Brain microvascular endothelial cell (primary cell): ENCODE results near the gene RIC8B.

Experiments used
- DNase-seq: peaks from one replicate; pipeline ENCODE4 v3.0.0-alpha.2; 2020
- H3K27ac ChIP-seq: fragments of 250-450 bp; sonication (Bioruptor Pico); 2 replicates; pipeline ENCODE4 v1.5.1; 2020; ENCODE audit warnings: mild to moderate bottlenecking, moderate library complexity
- H3K27me3 ChIP-seq: fragments of 250-450 bp; sonication (Bioruptor Pico); replicated peaks from 2 replicates; pipeline ENCODE4 v1.5.1; 2020; ENCODE audit warnings: mild to moderate bottlenecking
- H3K36me3 ChIP-seq: fragments of 250-450 bp; sonication (Bioruptor Pico); replicated peaks from 2 replicates; pipeline ENCODE4 v1.5.1; 2020; ENCODE audit warnings: mild to moderate bottlenecking
- H3K4me3 ChIP-seq: 2 replicates; pipeline ENCODE4 v1.5.1; 2011; ENCODE audit warnings: low read depth, mild to moderate bottlenecking, control low read depth, low read length, moderate library complexity
- in situ Hi-C: cut with HindIII; loops from 2 replicates; pipeline ENCODE4 v1.10.0; 2017; ENCODE audit warnings: low sequenced_read_pairs, low pct_ligation_motif_present
- TF ChIP-seq, protein P1 (sequence below): IDR thresholded peaks from 2 replicates; pipeline ENCODE4 v1.5.1; 2011; ENCODE audit warnings: low read depth, mild to moderate bottlenecking, moderate library complexity, low read length, control low read depth, inconsistent platforms; ENCODE audit errors: missing control alignments

RIC8B gene

DNA sequence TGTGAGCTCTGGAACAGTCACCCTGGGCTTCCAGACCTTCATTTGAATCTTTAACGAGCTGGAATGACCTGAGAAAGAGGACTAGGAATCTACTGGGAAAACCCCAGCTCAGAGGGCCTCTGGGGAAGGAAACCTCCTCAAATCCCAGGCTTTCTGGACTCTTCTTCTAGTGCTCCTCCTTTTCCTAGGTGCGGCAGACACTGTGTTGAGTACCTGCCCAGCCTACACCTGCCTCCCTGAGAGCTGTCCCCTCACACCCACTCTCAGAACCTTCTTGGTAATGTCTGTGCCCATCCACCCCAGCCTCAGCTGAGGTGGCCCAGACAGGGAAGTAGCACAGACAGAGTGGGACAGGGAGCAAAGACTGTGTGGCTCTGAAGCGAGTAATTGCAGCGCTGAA is 133.4 kb downstream of the RIC8B start:
- Histone ChIP-seq H3K36me3 (no peaks in the 10 kb centered on the region), H3K27ac (no peak overlapping the region), H3K4me3 (no peak overlapping the region), H3K27me3 (no peaks in the 10 kb centered on the region)
- in situ Hi-C loops, result loop anchor here (25.0 kb wide), 1 partner anchor 521 kb away; no protein-coding TSS in a partner anchor
- TF ChIP-seq, protein P1, sequence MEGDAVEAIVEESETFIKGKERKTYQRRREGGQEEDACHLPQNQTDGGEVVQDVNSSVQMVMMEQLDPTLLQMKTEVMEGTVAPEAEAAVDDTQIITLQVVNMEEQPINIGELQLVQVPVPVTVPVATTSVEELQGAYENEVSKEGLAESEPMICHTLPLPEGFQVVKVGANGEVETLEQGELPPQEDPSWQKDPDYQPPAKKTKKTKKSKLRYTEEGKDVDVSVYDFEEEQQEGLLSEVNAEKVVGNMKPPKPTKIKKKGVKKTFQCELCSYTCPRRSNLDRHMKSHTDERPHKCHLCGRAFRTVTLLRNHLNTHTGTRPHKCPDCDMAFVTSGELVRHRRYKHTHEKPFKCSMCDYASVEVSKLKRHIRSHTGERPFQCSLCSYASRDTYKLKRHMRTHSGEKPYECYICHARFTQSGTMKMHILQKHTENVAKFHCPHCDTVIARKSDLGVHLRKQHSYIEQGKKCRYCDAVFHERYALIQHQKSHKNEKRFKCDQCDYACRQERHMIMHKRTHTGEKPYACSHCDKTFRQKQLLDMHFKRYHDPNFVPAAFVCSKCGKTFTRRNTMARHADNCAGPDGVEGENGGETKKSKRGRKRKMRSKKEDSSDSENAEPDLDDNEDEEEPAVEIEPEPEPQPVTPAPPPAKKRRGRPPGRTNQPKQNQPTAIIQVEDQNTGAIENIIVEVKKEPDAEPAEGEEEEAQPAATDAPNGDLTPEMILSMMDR, result no peak
- no peak for DNase-seq

- TF ChIP-seq, protein P1, result no peak
- in situ Hi-C loops, result loop anchor here (25.0 kb wide), 1 partner anchor 521 kb away; no protein-coding TSS in a partner anchor
- Histone ChIP-seq H3K36me3 (no peaks in the 10 kb centered on the region), H3K4me3 (no peak overlapping the region), H3K27ac (no peak overlapping the region), H3K27me3 (no peaks in the 10 kb centered on the region)
- no peak for DNase-seq
These were observed 134.1 kb downstream of the RIC8B start for GRCh38 chr12:106908561-106908960.

DNA sequence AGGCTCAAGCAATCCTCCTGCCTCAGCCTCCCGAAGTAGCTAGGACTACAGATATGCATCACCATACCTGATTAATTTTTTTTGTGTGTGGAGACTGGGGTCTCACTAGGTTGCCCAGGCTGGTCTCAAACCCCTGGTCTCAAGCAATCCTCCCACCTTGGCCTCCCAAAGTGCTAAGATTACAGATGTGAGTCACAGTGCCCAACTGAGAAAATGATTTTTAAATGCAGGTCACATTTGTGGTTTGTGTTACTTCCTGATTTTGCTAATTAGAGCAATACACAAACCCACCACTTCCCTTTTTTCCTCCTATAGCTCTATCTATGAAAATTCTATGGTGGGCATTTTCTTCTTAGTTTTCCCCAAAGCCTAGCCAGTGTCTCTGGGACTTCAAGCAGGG is 135.7 kb downstream of the RIC8B start:
- TF ChIP-seq, protein P1, result no peak
- in situ Hi-C loops, result loop anchor here (25.0 kb wide), 1 partner anchor 523 kb away; no protein-coding TSS in a partner anchor
- DNase-seq, result no peak

DNA sequence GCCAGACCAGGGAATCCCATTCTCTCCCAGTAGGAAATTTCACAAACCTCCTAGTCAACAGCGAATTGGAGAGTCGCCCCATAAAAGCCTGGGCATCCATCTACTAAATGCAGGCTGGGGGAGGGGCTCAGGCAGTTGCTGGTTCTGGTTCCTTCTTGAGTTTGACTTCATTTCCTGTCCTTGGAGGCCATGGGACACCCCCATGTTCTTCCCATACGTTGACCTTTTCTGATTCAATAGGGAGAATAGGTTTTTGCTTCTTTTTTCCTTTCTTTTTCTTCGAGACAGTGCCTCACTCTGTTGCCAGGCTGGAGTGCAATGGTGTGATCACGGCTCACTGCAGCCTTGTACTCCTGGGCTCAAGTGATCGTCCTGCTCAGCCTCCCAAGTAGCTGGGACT is 137.1 kb downstream of the RIC8B start:
- Histone ChIP-seq H3K27me3 (no peaks in the 10 kb centered on the region), H3K36me3 (no peaks in the 10 kb centered on the region), H3K4me3 (no peak overlapping the region), H3K27ac (no peak overlapping the region)
- DNase-seq, result no peak
- TF ChIP-seq, protein P1, result no peak
- in situ Hi-C loops, result loop anchor here (25.0 kb wide), 1 partner anchor 524 kb away; no protein-coding TSS in a partner anchor

More for the DNA sequence above, 135.7 kb downstream of the RIC8B start:
- Histone ChIP-seq H3K27me3 (no peaks in the 10 kb centered on the region), H3K36me3 (no peaks in the 10 kb centered on the region), H3K4me3 (no peak overlapping the region), H3K27ac (no peak overlapping the region)

DNA sequence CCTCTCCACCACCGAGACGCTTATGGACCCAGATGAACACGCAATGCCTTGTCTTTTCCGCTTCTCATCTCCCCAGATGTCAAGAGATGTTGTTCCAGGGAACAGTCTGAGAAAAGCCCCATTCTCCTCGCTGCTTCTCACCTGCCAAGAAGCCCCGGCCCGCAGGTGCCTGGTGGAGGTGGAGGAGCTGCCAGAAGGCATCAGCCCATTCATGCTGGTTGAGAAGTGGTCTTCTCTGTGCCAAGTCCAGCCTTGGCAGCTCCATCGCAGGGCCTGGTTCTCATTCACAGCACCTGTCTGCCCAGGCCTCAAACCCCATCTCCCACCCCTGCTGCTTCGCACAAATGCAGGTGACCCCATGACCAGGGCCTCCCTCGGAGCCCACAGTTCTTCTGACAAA is 139.0 kb downstream of the RIC8B start:
- no peak for DNase-seq
- in situ Hi-C loops, result loop anchor here (25.0 kb wide), 1 partner anchor 526 kb away; no protein-coding TSS in a partner anchor
- no peak overlapping the region for H3K27ac ChIP-seq
- H3K4me3 ChIP-seq, result no peak overlapping the region
- no peaks in the 10 kb centered on the region for H3K36me3 ChIP-seq
- H3K27me3 ChIP-seq, result no peaks in the 10 kb centered on the region
- TF ChIP-seq, protein P1, result no peak
